GM23338 (cell line): ENCODE data around the gene TRAPPC3L. TPM values are rescaled to one million over a fixed set of nuclear protein-coding genes. Genes with fewer than 3 reads are reported as not detected.

Source experiments
- ATAC-seq: fragments of 200-7000 bp; cut with Tn5 transposase; 3 replicates; pipeline ENCODE4 v1.9.1; 2020
- DNase-seq: peaks from one replicate; pipeline ENCODE4 v3.0.0-alpha.2; 2015; ENCODE audit warnings: low spot score
- H2AFZ ChIP-seq: fragments of 200-600 bp; sonication (generic); 2 replicates; pipeline ENCODE4 v1.8.0; 2016; ENCODE audit warnings: antibody characterized with exemption, mild to moderate bottlenecking, moderate library complexity
- H3F3A ChIP-seq: fragments of 200-600 bp; sonication (generic); replicated peaks from 2 replicates; pipeline ENCODE4 v1.8.0; 2017; ENCODE audit warnings: antibody characterized with exemption, mixed run types, low read depth
- H3K27ac ChIP-seq: fragments of 200-600 bp; sonication (generic); 2 replicates; pipeline ENCODE4 v1.6.1; 2016; ENCODE audit warnings: low read depth
- H3K27me3 ChIP-seq: fragments of 200-600 bp; sonication (generic); 2 replicates; pipeline ENCODE4 v1.8.0; 2016; ENCODE audit warnings: mild to moderate bottlenecking, mixed run types, moderate library complexity; ENCODE audit not compliant: insufficient read depth
- H3K36me3 ChIP-seq: fragments of 200-600 bp; sonication (generic); 2 replicates; pipeline ENCODE4 v1.8.0; 2016; ENCODE audit warnings: mild to moderate bottlenecking; ENCODE audit not compliant: insufficient read depth
- H3K4me1 ChIP-seq: fragments of 200-600 bp; sonication (generic); 2 replicates; pipeline ENCODE4 v1.8.0; 2016; ENCODE audit warnings: mild to moderate bottlenecking, moderate library complexity; ENCODE audit not compliant: insufficient read depth
- H3K4me2 ChIP-seq: fragments of 200-600 bp; sonication (generic); 2 replicates; pipeline ENCODE4 v1.7.1; 2017; ENCODE audit warnings: mixed run types
- H3K4me3 ChIP-seq: fragments of 200-600 bp; sonication (generic); 2 replicates; pipeline ENCODE4 v1.6.1; 2016; ENCODE audit warnings: mixed run types
- H3K79me2 ChIP-seq: fragments of 200-600 bp; sonication (generic); replicated peaks from 2 replicates; pipeline ENCODE4 v1.8.0; 2017; ENCODE audit warnings: mild to moderate bottlenecking; ENCODE audit not compliant: insufficient read depth
- H3K9me2 ChIP-seq: fragments of 200-600 bp; sonication (generic); 2 replicates; pipeline ENCODE4 v1.8.0; 2017; ENCODE audit not compliant: insufficient read depth
- H4K20me1 ChIP-seq: fragments of 200-600 bp; sonication (generic); replicated peaks from 2 replicates; pipeline ENCODE4 v1.8.0; 2017; ENCODE audit warnings: mild to moderate bottlenecking; ENCODE audit not compliant: insufficient read depth
- H3K27ac Mint-ChIP-seq: 2 replicates; pipeline ENCODE4 v1.8.0; 2020; ENCODE audit warnings: inconsistent platforms, mild to moderate bottlenecking, moderate library complexity, mixed read lengths
- H3K27me3 Mint-ChIP-seq: 3 replicates; pipeline ENCODE4 v1.8.0; 2022; ENCODE audit warnings: low read depth, mild to moderate bottlenecking, moderate library complexity, mixed read lengths, inconsistent platforms; ENCODE audit not compliant: insufficient read depth, poor library complexity
- H3K36me3 Mint-ChIP-seq: 3 replicates; pipeline ENCODE4 v1.8.0; 2021; ENCODE audit warnings: low read depth, mild to moderate bottlenecking, inconsistent platforms, moderate library complexity, mixed read lengths
- H3K4me1 Mint-ChIP-seq: 3 replicates; pipeline ENCODE4 v1.8.0; 2020; ENCODE audit warnings: mild to moderate bottlenecking, inconsistent platforms, mixed read lengths
- H3K4me3 Mint-ChIP-seq: 3 replicates; pipeline ENCODE4 v1.8.0; 2021; ENCODE audit warnings: moderate library complexity, mild to moderate bottlenecking, inconsistent platforms, mixed read lengths
- H3K9me3 Mint-ChIP-seq: 3 replicates; pipeline ENCODE4 v1.8.0; 2020; ENCODE audit warnings: moderate library complexity, mild to moderate bottlenecking, inconsistent platforms, mixed read lengths
- CREB1 ChIP-seq: fragments of 250-450 bp; sonication (Bioruptor Pico); IDR thresholded peaks from 2 replicates; pipeline ENCODE4 v1.5.0; 2020; ENCODE audit warnings: low read depth, mild to moderate bottlenecking, moderate library complexity
- CTCF ChIP-seq, 2 experiments: fragments of 200-600 bp in 1 of 2; sonication (generic) in 1 of 2; conservative IDR thresholded peaks; 2 replicates each; pipeline versions ENCODE4 v1.5.1 to v1.6.1; 2016 to 2017; ENCODE audit warnings: antibody characterized with exemption in 2 of 2, low read depth in 2 of 2, mild to moderate bottlenecking in 2 of 2, moderate library complexity in 1 of 2
- ETS1 ChIP-seq: IDR thresholded peaks from 2 replicates; pipeline ENCODE4 v1.6.1; 2016; ENCODE audit warnings: antibody characterized with exemption
- EZH2 ChIP-seq: fragments of 200-600 bp; sonication (generic); IDR thresholded peaks from one replicate; pipeline ENCODE4 v1.8.0; 2017; ENCODE audit warnings: antibody characterized with exemption, mild to moderate bottlenecking, low read depth; ENCODE audit not compliant: unreplicated experiment
- EZH2phosphoT487 ChIP-seq: fragments of 200-600 bp; sonication (generic); IDR thresholded peaks from one replicate; pipeline ENCODE4 v1.8.1; 2018; ENCODE audit warnings: antibody characterized with exemption; ENCODE audit not compliant: unreplicated experiment
- REST ChIP-seq: IDR thresholded peaks from one replicate; pipeline ENCODE4 v1.6.1; 2018; ENCODE audit warnings: antibody characterized with exemption; ENCODE audit not compliant: unreplicated experiment
- STAT1 ChIP-seq: IDR thresholded peaks from one replicate; pipeline ENCODE4 v1.6.1; 2016; ENCODE audit warnings: antibody characterized with exemption; ENCODE audit not compliant: unreplicated experiment
- ZNF114 ChIP-seq: fragments of 250-450 bp; sonication (Bioruptor Pico); IDR thresholded peaks from 2 replicates; pipeline ENCODE4 v1.5.0; 2020; ENCODE audit warnings: mild to moderate bottlenecking, moderate library complexity
- ZNF331 ChIP-seq: fragments of 250-450 bp; sonication (Bioruptor Pico); IDR thresholded peaks from 2 replicates; pipeline ENCODE4 v1.5.0; 2020; ENCODE audit warnings: low read depth, mild to moderate bottlenecking, moderate library complexity
- polyA plus RNA-seq: library from polyadenylated mRNA; unstranded; fragments of >200 nt; fragmentation: Nextera tagmentation; extraction: Ambion mirVana; gene quantifications from 2 replicates; pipeline ENCODE4 v1.2.1, GENCODE V29; 2016
- total RNA-seq: library from RNA; depleted of rRNA; stranded (reverse); fragments of >200 nt; shearing (Covaris generic); gene quantifications from 2 replicates; pipeline ENCODE4 v1.2.3, GENCODE V29; 2014
- TF ChIP-seq, protein P1 (sequence below): fragments of 250-450 bp; sonication (Bioruptor Pico); IDR thresholded peaks from 2 replicates; pipeline ENCODE4 v1.5.0; 2020; ENCODE audit warnings: mild to moderate bottlenecking, moderate library complexity

The TRAPPC3L gene
- total and polyA plus RNA-seq, 2 experiments from 2014 or later: not detected

DNA sequence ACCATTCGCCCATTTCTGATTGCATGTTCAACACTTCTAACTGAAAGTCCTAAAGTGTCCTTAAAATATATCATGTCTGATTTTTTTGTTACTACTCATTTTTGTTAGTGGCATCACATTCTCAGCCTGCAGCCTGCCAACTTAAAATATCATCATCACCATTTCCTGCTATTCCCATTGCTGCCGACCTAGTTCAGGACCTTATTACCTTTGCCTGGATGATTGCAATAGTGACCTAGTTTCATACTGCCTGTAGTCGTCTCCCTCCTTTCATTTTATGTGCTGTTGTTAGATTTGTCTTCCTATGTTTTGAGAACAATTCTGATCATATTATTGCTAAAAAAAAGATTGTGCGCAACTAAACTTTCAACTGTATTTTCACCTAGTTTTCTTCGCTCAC lies 32.0 kb upstream of the TRAPPC3L start (continued):
- TF ChIP-seq ETS1: no peak
- TF ChIP-seq CTCF (conservative IDR thresholded peaks at IDR 0.05; ENCODE audit: low read depth in 2 of 2): no peak

DNA sequence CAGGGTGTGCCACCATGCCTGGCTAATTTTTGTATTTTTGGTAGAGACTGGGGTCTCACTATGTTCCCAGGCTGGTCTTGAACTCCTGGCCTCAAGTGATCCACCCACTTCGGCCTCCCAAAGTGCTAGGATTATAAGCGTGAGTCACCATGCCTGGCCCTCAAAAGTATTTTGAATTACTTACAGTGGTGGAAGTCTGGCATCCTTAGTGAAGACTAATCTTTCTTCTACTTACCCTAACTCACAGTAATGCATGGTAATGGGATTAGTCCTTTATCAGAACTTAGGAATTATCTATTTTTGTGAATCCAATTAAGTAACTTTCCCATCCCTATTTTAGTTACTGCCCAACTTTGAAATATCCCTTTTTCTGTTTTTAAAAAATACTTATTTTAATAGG lies 29.7 kb upstream of the TRAPPC3L start:
- H3K27me3 Mint-ChIP-seq: peaks cover 4% of the 10 kb centered on the region
- Histone ChIP-seq H3F3A (peaks cover 11% of the 10 kb centered on the region), H3K4me2 (no peak overlapping the region), H3K4me1 (peaks cover 8% of the 10 kb centered on the region; the same call in 1 of the 2 replicates), H3K79me2 (peaks cover 81% of the 10 kb centered on the region), H4K20me1 (no peaks in the 10 kb centered on the region), H3K27ac (no peak overlapping the region), H2AFZ (no peak overlapping the region), H3K4me3 (no peak overlapping the region), H3K9me2 (no peaks in the 10 kb centered on the region), H3K27me3 (no peaks in the 10 kb centered on the region), H3K36me3 (no peaks in the 10 kb centered on the region)
- H3K4me1 Mint-ChIP-seq: peaks cover 4% of the 10 kb centered on the region; the same call in 2 of the 3 replicates
- no peaks in the 10 kb centered on the region for H3K36me3 Mint-ChIP-seq
- H3K9me3 Mint-ChIP-seq: no peaks in the 10 kb centered on the region; the same call in 2 of the 3 replicates
- no peak overlapping the region for H3K4me3 Mint-ChIP-seq
- DNase-seq: no peak
- H3K27ac Mint-ChIP-seq: no peak overlapping the region
- no peak for ATAC-seq
- TF ChIP-seq STAT1 (no peak), ZNF114 (CRISPR knock-in tag) (no peak), ZNF331 (CRISPR knock-in tag) (no peak), CREB1 (no peak), EZH2phosphoT487 (no peak), REST (no peak), CTCF (conservative IDR thresholded peaks at IDR 0.05; ENCODE audit: low read depth in 2 of 2) (no peak), EZH2 (no peak)
- TF ChIP-seq, protein P1, sequence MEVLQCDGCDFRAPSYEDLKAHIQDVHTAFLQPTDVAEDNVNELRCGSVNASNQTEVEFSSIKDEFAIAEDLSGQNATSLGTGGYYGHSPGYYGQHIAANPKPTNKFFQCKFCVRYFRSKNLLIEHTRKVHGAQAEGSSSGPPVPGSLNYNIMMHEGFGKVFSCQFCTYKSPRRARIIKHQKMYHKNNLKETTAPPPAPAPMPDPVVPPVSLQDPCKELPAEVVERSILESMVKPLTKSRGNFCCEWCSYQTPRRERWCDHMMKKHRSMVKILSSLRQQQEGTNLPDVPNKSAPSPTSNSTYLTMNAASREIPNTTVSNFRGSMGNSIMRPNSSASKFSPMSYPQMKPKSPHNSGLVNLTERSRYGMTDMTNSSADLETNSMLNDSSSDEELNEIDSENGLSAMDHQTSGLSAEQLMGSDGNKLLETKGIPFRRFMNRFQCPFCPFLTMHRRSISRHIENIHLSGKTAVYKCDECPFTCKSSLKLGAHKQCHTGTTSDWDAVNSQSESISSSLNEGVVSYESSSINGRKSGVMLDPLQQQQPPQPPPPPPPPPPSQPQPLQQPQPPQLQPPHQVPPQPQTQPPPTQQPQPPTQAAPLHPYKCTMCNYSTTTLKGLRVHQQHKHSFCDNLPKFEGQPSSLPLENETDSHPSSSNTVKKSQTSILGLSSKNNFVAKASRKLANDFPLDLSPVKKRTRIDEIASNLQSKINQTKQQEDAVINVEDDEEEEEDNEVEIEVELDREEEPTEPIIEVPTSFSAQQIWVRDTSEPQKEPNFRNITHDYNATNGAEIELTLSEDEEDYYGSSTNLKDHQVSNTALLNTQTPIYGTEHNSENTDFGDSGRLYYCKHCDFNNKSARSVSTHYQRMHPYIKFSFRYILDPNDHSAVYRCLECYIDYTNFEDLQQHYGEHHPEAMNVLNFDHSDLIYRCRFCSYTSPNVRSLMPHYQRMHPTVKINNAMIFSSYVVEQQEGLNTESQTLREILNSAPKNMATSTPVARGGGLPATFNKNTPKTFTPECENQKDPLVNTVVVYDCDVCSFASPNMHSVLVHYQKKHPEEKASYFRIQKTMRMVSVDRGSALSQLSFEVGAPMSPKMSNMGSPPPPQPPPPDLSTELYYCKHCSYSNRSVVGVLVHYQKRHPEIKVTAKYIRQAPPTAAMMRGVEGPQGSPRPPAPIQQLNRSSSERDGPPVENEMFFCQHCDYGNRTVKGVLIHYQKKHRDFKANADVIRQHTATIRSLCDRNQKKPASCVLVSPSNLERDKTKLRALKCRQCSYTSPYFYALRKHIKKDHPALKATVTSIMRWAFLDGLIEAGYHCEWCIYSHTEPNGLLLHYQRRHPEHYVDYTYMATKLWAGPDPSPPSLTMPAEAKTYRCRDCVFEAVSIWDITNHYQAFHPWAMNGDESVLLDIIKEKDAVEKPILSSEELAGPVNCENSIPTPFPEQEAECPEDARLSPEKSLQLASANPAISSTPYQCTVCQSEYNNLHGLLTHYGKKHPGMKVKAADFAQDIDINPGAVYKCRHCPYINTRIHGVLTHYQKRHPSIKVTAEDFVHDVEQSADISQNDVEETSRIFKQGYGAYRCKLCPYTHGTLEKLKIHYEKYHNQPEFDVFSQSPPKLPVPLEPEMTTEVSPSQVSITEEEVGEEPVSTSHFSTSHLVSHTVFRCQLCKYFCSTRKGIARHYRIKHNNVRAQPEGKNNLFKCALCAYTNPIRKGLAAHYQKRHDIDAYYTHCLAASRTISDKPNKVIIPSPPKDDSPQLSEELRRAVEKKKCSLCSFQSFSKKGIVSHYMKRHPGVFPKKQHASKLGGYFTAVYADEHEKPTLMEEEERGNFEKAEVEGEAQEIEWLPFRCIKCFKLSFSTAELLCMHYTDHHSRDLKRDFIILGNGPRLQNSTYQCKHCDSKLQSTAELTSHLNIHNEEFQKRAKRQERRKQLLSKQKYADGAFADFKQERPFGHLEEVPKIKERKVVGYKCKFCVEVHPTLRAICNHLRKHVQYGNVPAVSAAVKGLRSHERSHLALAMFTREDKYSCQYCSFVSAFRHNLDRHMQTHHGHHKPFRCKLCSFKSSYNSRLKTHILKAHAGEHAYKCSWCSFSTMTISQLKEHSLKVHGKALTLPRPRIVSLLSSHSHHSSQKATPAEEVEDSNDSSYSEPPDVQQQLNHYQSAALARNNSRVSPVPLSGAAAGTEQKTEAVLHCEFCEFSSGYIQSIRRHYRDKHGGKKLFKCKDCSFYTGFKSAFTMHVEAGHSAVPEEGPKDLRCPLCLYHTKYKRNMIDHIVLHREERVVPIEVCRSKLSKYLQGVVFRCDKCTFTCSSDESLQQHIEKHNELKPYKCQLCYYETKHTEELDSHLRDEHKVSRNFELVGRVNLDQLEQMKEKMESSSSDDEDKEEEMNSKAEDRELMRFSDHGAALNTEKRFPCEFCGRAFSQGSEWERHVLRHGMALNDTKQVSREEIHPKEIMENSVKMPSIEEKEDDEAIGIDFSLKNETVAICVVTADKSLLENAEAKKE: no peak
